KOPT-K1 (cell line): Measurements from ENCODE around the gene P2RY1.

Source experiments
- H3K27ac ChIP-seq: fragments of 200-600 bp; sonication (generic); 2 replicates; pipeline ENCODE4 v1.5.1; 2016; ENCODE audit warnings: antibody characterized with exemption, mild to moderate bottlenecking, low read depth, low read length; ENCODE audit not compliant: poor library complexity, severe bottlenecking
- H3K36me3 ChIP-seq: fragments of 200-600 bp; sonication (generic); 2 replicates; pipeline ENCODE4 v1.5.1; 2017; ENCODE audit warnings: antibody characterized with exemption, mild to moderate bottlenecking, low read length, moderate library complexity; ENCODE audit not compliant: insufficient read depth
- H3K9me3 ChIP-seq: fragments of 200-600 bp; sonication (generic); 2 replicates; pipeline ENCODE4 v1.5.1; 2017; ENCODE audit warnings: antibody characterized with exemption, low read length, mild to moderate bottlenecking; ENCODE audit not compliant: insufficient read depth, poor library complexity, severe bottlenecking

P2RY1 gene

DNA sequence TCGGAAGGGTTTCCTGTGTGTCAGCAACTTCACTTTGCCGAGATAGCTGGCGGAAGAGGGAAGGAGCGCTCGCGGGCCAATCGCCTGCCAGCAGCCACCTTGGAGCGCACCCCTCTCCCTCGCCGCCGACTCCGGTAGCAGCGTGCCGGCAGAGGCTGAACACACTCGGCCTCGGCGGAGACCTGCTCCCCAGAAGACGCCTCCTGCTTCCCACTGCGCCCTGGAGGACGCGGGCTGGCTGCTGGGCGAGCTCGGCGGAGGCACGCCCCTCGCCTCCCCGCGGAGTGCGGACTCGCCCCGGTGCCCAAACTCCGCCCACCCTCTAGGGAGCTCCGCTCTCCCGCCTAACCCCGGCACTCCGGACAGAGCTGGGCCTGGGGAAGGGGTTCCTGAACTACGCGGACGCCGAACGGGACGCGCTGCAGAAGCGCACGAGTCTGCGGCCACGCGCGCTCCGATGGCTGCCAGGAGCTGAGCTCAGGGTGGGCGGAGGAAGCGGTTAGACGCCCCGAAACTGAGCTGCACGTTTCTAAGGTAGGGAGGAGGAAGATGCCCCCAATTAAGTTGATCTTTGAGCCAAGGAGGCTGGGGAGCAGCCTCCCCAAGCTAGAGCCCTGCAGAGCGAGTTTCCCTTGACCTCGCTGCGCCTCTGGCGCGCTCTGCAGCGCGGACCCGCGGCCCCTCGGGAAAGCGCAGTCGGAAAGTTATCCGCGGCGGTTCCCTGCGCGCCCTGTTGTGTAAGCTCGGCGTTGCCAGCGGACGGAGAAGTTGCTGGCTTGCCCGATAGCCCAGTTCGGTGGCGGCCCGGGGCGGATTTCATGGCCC, at the start of gene P2RY1:
Gene P2RY1, plus strand, starts transcription at position 356 of the 825 bp plus-strand sequence. CDS start 652 bp downstream, outside the sequence.
- Histone ChIP-seq H3K27ac (no peak within 1 kb of the TSS), H3K9me3 (no peaks in the 10 kb centered on the region), H3K36me3 (no peaks in the 10 kb centered on the region)

DNA sequence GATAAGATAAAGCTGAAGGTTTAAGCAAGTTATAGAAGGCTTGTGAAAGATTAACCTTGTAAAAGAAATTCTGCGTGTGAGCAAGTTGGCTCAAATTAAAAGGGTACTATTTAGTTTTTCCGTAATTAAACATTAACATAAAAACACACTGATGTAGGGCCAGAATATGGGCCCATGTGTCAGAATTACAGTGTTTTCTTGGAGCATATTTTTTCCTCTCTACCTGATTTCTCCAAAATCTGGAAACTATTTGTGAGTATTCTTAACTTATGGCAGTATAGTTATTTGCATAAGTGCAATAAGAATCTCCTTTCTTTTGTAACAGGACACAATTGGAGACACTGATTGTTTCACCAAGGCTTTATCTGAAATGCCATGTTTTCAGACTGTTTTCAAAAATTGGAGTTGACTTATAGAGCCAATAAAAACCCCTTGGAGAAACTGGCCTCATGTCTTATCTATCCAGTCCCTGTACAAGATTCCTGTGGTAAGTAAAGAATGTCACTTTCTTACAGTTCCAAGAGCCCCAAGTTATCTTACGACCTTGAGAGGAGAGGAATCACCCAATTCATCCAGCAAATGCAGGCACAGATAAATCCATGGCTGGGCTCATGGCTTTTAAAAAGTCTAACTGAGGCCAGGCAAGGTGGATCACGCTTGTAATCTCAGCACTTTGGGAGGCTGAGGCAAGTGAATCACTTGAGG, 47.8 kb upstream of the P2RY1 start:
- Histone ChIP-seq H3K36me3 (no peaks in the 10 kb centered on the region), H3K9me3 (peaks cover 16% of the 10 kb centered on the region), H3K27ac (no peak overlapping the region)

DNA sequence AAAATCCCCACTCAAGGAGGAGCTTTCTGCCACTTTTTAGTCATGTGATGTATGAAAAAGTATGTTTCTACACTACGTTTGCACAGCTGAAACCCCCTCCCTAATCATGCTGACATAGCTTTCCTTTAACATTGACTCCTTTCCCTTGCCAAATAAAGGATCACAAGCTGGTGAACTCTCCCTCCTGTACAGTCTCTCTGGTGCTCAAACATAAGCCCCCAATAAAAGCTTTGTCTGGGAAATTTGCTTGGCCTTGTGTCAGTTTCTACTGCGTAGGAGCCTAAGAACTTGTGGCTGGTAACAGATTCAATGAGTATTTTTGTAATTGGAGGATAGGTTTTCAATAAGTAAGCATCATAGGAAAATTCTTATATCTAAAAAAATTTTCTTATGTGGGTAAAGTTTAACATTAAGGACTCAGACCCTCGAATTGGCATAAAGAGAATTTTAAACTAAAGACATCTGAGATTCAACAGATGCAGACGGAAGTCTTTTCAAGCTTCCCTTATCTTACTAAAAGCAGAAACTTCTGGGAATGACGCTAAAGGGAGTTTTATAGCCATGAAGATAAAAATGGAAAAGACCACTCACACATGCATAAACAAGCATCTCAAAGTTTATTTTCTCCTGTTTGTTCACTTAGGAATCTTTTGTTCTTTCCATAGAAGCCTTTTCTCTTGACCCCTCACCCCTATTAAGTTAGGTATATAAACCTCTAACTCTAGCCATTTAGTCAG, 44.1 kb upstream of the P2RY1 start:
- Histone ChIP-seq H3K9me3 (peaks cover 13% of the 10 kb centered on the region), H3K27ac (no peak overlapping the region)

GRCh38 chr3:152793969-152794368, 41.0 kb upstream of the P2RY1 start:
- Histone ChIP-seq H3K36me3 (no peaks in the 10 kb centered on the region), H3K9me3 (no peaks in the 10 kb centered on the region), H3K27ac (no peak overlapping the region)

More for the DNA sequence above, 44.1 kb upstream of the P2RY1 start:
- H3K36me3 ChIP-seq, result no peaks in the 10 kb centered on the region

- Histone ChIP-seq H3K27ac (no peak overlapping the region), H3K9me3 (no peaks in the 10 kb centered on the region), H3K36me3 (no peaks in the 10 kb centered on the region)
Measured at GRCh38 chr3:152797751-152798432, 37.0 kb upstream of the P2RY1 start.

GRCh38 chr3:152811974-152812760, 22.8 kb upstream of the P2RY1 start:
- Histone ChIP-seq H3K36me3 (no peaks in the 10 kb centered on the region), H3K9me3 (no peaks in the 10 kb centered on the region)

GRCh38 chr3:152817400-152817799, 17.5 kb upstream of the P2RY1 start:
- Histone ChIP-seq H3K9me3 (no peaks in the 10 kb centered on the region), H3K27ac (no peak overlapping the region), H3K36me3 (no peaks in the 10 kb centered on the region)

More at GRCh38 chr3:152811974-152812760, 22.8 kb upstream of the P2RY1 start:
- H3K27ac ChIP-seq, result no peak overlapping the region

DNA sequence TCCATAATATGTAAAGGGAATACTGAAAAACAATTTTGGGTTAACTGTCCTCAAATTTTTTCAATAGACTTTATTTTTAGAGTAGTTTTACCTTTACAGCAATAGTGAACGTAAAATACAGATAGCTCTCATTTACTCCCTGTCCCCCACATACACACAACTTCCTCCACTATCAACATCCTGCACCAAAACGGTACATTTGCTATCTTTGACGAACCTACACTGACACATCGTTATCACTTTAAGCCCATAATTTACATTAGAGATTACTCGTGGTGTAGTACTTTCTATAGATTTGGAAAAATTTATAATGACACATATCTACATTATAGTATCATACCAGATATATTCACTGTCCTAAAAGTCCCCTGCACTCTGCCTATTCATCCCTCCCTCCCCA, 16.9 kb upstream of the P2RY1 start:
- H3K9me3 ChIP-seq, result no peaks in the 10 kb centered on the region
- H3K27ac ChIP-seq, result no peak overlapping the region
- no peaks in the 10 kb centered on the region for H3K36me3 ChIP-seq

DNA sequence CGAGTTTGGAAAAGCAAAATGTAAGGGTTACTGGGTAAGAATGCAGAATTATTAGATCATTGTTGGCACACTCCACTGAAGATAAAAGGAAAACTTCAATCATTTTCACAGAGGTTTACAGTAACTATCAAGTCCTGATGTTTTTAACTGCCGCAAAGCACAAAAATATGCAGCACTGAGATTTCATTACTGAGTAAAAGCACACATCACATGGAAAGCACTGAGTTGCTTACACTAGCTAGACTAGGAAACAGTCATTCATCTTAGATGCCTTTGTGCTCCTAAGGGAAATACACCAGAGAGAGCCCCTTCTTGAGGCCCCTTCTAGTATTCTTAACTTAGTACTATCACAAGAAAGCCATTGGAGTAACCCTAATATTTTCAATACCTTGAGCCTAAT, 11.8 kb upstream of the P2RY1 start:
- no peak overlapping the region for H3K27ac ChIP-seq
- H3K9me3 ChIP-seq, result no peaks in the 10 kb centered on the region
- H3K36me3 ChIP-seq, result no peaks in the 10 kb centered on the region

DNA sequence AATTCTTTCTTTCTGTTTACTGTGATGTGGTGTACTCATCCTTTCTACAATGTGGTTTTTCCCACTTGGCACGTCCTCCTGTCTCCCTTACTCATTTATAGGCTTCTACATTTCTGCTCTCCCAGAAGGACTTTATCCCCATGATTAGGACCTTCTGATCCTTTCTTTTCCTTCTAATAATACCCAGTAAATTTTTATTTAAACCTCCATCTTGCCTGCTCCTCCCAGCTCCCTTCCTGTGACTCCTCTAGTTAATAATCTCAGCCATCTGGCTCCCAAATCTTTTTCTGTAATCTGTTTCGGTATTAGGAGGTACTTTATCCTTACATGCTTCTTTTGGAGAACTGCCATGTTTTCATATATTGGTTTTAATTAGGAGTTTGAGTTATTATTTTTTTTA, 11.2 kb upstream of the P2RY1 start:
- H3K36me3 ChIP-seq, result no peaks in the 10 kb centered on the region
- H3K27ac ChIP-seq, result no peak overlapping the region
- no peaks in the 10 kb centered on the region for H3K9me3 ChIP-seq

GRCh38 chr3:152825566-152825965, 9.4 kb upstream of the P2RY1 start:
- Histone ChIP-seq H3K9me3 (no peaks in the 10 kb centered on the region), H3K36me3 (no peaks in the 10 kb centered on the region), H3K27ac (no peak overlapping the region)

DNA sequence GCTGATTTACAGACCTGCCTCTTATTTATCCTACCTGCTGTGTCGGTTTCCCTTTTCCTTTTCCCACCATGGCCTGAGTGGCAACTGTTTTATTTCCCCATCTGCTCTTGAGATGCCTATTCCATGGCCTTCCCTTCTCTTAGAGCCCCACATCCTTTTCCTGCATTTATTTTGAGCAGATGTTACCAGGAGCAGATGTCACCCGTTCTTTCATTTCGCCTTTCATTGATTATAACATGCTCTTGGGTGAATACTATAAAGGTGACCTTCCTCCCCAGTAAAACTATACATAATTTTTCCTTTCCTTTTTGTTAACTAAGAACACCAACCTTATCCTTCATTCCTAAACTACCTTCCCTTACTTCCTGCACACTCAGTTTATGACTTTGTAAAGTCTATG, 8.5 kb upstream of the P2RY1 start:
- Histone ChIP-seq H3K27ac (no peak overlapping the region), H3K9me3 (no peaks in the 10 kb centered on the region), H3K36me3 (no peaks in the 10 kb centered on the region)

GRCh38 chr3:152827313-152827712, 7.6 kb upstream of the P2RY1 start:
- Histone ChIP-seq H3K27ac (no peak overlapping the region), H3K9me3 (no peaks in the 10 kb centered on the region), H3K36me3 (no peaks in the 10 kb centered on the region)
